A673 (cell line): ENCODE measurements around the gene PAPOLA. TPM values are rescaled to one million over a fixed set of nuclear protein-coding genes. Genes with fewer than 3 reads are reported as not detected.
A peak's percentile ranks its signal among the peaks of the same experiment; 100 is the strongest.

Source experiments
- BruUV-seq: library from RNA; stranded (reverse); fragments of 400-500 nt; replicated peaks from 2 replicates; lab custom pipeline; 2021; lab: Mats Ljungman, UMichigan
- CTCF ChIA-PET: fragments of 300-600 bp; sonication (Branson Sonifier 250); formaldehyde crosslinking; loops from one replicate; lab custom pipeline; 2022; ENCODE audit warnings: antibody characterized with exemption; lab: Charles Lee
- POLR2A ChIA-PET: fragments of 300-600 bp; sonication (Branson Sonifier 250); formaldehyde crosslinking; loops from one replicate; lab custom pipeline; 2022; ENCODE audit warnings: antibody characterized with exemption; ENCODE audit not compliant: low non-redundant PET; lab: Charles Lee
- DNase-seq: peaks from one replicate; pipeline ENCODE4 v3.0.0-alpha.2; 2015; ENCODE audit warnings: low spot score
- H3K27ac ChIP-seq: fragments of 200-600 bp; sonication (generic); 2 replicates; pipeline ENCODE4 v1.5.1; 2016; ENCODE audit warnings: mixed run types, low read depth, mild to moderate bottlenecking, mixed read lengths, antibody characterized with exemption, low read length; ENCODE audit not compliant: poor library complexity, severe bottlenecking
- H3K27me3 ChIP-seq: fragments of 200-600 bp; sonication (generic); replicated peaks from 2 replicates; pipeline ENCODE4 v1.6.1; 2017; ENCODE audit warnings: mixed run types, low read depth, mild to moderate bottlenecking, mixed read lengths, antibody characterized with exemption, low read length; ENCODE audit not compliant: insufficient read depth, poor library complexity
- H3K36me3 ChIP-seq: fragments of 200-600 bp; sonication (generic); 2 replicates; pipeline ENCODE4 v1.6.1; 2016; ENCODE audit warnings: mixed run types, mild to moderate bottlenecking, mixed read lengths, antibody characterized with exemption, low read length; ENCODE audit not compliant: insufficient read depth, poor library complexity, severe bottlenecking
- H3K4me1 ChIP-seq: fragments of 200-600 bp; sonication (generic); 2 replicates; pipeline ENCODE4 v1.6.1; 2017; ENCODE audit warnings: mixed run types, mild to moderate bottlenecking, mixed read lengths, antibody characterized with exemption, low read length; ENCODE audit not compliant: insufficient read depth, poor library complexity, severe bottlenecking
- H3K4me3 ChIP-seq: fragments of 200-600 bp; sonication (generic); 2 replicates; pipeline ENCODE4 v1.5.1; 2016; ENCODE audit warnings: low read depth, mixed run types, mild to moderate bottlenecking, mixed read lengths, low read length; ENCODE audit not compliant: poor library complexity, severe bottlenecking
- H3K9me3 ChIP-seq: fragments of 200-600 bp; sonication (generic); 2 replicates; pipeline ENCODE4 v1.6.1; 2016; ENCODE audit warnings: mixed run types, low read depth, mild to moderate bottlenecking, mixed read lengths, antibody characterized with exemption, low read length; ENCODE audit not compliant: poor library complexity, severe bottlenecking
- EZH2 ChIP-seq: fragments of 200-600 bp; sonication (generic); IDR thresholded peaks from 2 replicates; pipeline ENCODE4 v1.6.1; 2017; ENCODE audit warnings: borderline replicate concordance, low read depth, mild to moderate bottlenecking, mixed read lengths, antibody characterized with exemption, low read length; ENCODE audit not compliant: poor library complexity, severe bottlenecking
- intact Hi-C: fragments of 100-400 bp; cut with micrococcal nuclease; formaldehyde crosslinking; loops from one replicate; pipeline ENCODE4 v1.10.0; 2022; ENCODE audit not compliant: unreplicated experiment
- total RNA-seq: library from RNA; stranded (reverse); gene quantifications from 2 replicates; pipeline ENCODE4 v1.2.3, GENCODE V29; 2021
- TF ChIP-seq, protein P1 (sequence below): fragments of 300-800, 200-600 bp; sonication (generic); conservative IDR thresholded peaks from 2 replicates; pipeline ENCODE4 v1.5.1; 2017; ENCODE audit warnings: low read depth, mild to moderate bottlenecking, antibody characterized with exemption, low read length, moderate library complexity, mixed read lengths

Gene PAPOLA
- total RNA-seq, 1 experiment from 2014 or later, result 337 TPM

DNA sequence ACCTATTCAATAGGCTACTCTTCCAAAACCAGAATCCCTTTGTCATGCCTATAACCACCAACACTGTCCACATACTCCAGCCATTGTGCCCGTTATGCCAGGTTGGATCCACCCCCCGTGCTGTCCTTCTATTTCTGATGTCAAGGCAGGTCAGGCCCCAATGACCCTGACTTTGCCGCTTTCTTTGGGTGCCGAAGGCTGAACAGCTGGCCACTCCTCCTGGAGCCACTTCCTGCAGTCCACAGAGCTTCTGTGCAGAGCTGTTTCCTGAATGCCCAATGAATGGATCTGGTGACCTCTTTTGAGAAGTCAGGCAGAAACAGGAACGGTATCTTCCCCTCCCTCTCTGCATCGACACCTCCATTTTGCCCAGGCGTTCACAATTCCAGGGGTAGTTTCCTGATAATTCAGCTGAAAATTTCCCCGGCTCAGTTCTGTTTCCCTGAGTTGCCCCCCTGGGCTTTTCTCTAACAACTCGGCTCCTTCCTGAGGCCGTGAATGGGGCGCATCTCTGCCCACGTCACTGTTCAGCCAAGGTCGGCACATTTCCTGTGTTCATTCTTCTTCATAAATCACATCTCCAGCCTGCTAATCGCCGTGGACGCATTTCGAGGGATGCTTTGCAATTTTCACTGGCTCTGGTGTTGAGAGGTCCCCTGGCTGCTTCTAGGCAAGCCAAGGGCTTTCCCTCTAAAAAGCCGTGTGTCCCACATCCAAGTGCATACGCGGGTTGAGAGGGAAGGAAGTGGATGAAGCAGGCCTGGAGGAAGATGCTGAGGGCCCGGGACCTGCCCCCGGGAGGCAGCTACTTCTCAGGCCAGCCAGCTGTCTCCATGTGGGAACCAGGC is 86.5 kb downstream of the PAPOLA start:
- Histone ChIP-seq H3K36me3 (no peaks in the 10 kb centered on the region), H3K9me3 (no peaks in the 10 kb centered on the region), H3K4me3 (no peak overlapping the region), H3K27ac (no peak overlapping the region), H3K27me3 (no peaks in the 10 kb centered on the region), H3K4me1 (peaks cover 16% of the 10 kb centered on the region)
- no peak for TF ChIP-seq EZH2
- TF ChIP-seq, protein P1, sequence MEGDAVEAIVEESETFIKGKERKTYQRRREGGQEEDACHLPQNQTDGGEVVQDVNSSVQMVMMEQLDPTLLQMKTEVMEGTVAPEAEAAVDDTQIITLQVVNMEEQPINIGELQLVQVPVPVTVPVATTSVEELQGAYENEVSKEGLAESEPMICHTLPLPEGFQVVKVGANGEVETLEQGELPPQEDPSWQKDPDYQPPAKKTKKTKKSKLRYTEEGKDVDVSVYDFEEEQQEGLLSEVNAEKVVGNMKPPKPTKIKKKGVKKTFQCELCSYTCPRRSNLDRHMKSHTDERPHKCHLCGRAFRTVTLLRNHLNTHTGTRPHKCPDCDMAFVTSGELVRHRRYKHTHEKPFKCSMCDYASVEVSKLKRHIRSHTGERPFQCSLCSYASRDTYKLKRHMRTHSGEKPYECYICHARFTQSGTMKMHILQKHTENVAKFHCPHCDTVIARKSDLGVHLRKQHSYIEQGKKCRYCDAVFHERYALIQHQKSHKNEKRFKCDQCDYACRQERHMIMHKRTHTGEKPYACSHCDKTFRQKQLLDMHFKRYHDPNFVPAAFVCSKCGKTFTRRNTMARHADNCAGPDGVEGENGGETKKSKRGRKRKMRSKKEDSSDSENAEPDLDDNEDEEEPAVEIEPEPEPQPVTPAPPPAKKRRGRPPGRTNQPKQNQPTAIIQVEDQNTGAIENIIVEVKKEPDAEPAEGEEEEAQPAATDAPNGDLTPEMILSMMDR, result no peak
- no TSS peak for BruUV-seq
- CTCF ChIA-PET, result no interaction called here
- POLR2A ChIA-PET, result no interaction called here
- DNase-seq, result no peak
- intact Hi-C loops, result no loop called here

DNA sequence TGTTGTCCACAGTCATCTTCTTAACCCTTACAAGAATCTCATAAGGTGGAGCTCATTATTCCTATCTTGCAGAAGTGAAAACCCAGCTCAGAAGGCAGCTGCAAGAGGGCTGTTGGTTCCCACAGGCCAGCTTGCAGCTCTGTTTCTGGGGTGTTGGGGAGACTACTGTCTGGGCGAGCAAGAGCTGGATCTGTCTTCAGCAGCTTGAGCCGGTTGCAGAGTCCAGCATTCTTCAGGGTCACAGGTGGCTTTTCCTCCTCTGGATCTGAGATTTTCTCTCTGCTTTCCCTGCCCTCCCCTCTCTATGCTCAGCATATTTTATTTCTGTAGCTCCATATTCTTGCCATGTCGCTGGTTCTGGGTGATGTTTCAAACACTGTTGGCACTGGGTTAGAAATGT is 87.4 kb downstream of the PAPOLA start:
- TF ChIP-seq, protein P1, result no peak
- TF ChIP-seq EZH2, result no peak
- no peak for DNase-seq
- intact Hi-C loops, result no loop called here
- BruUV-seq, result no TSS peak
- no peak overlapping the region for H3K27ac ChIP-seq
- ChIA-PET POLR2A (no interaction called here), CTCF (interaction anchor here (1.0 kb wide), 1 partner anchor 18 kb away, joined by 6 read pairs; no protein-coding TSS in a partner anchor)
- no peaks in the 10 kb centered on the region for H3K27me3 ChIP-seq
- H3K4me3 ChIP-seq, result no peak overlapping the region
- H3K9me3 ChIP-seq, result no peaks in the 10 kb centered on the region
- H3K36me3 ChIP-seq, result no peaks in the 10 kb centered on the region
- H3K4me1 ChIP-seq, result peaks cover 16% of the 10 kb centered on the region

DNA sequence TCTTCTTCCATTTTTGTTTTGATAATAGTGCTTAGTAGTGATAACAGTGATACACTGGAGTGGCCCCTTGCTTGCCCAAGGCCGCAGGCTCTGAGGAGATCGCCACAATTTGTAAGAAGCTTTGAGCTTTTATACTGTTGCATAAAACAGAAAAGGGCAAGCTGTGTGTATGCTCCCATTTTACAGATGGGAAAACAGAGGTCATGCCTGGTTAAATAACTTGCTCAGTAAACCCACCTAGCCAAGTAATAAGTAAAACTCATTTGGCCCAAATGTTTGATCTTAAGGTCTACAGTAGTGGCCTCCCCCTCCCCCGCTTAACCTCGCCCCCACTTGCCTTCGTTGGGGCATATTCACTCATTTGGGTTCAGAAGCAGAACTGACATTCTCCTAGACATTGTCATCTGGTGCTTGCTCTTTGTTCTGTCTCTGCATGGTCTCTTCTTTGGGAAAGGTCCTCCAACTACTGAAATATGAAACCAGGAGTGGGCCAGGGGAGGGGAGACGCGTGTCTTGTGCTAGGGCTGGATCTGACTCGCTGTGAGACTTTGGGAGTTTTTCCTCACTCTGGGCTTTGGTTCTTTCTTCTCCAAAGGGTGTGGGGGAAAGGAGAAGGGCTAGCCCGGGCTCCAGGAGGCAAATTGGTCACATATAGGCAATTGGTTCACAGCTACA is 88.1 kb downstream of the PAPOLA start:
- CTCF ChIA-PET, result interaction anchor here (1.0 kb wide), 1 partner anchor 18 kb away, joined by 6 read pairs; no protein-coding TSS in a partner anchor
- no peaks in the 10 kb centered on the region for H3K36me3 ChIP-seq
- H3K27me3 ChIP-seq, result no peaks in the 10 kb centered on the region
- H3K4me3 ChIP-seq, result no peak overlapping the region
- DNase-seq, result peak; percentile 33
- BruUV-seq, result no TSS peak
- TF ChIP-seq EZH2, result no peak
- TF ChIP-seq, protein P1, result no peak
- no peak overlapping the region for H3K27ac ChIP-seq
- intact Hi-C loops, result no loop called here
- peaks cover 16% of the 10 kb centered on the region for H3K4me1 ChIP-seq
- POLR2A ChIA-PET, result no interaction called here
- no peaks in the 10 kb centered on the region for H3K9me3 ChIP-seq
